Forelimb muscle (tissue), 1 donor: Measurements from ENCODE around the gene CNTRL. TPM values are rescaled to one million over a fixed set of nuclear protein-coding genes. Genes with fewer than 3 reads are reported as not detected.

ENCODE experiments used
- DNase-seq: peaks from one replicate; pipeline ENCODE4 v3.0.0-alpha.2; 2013; ENCODE audit warnings: low read depth
- polyA plus RNA-seq: library from polyadenylated mRNA; unstranded; fragments of 120-200 nt; gene quantifications from one replicate; pipeline ENCODE4 v1.2.1, GENCODE V29; 2013; ENCODE audit not compliant: insufficient read length

The CNTRL gene
- polyA plus RNA-seq, 1 donor = 17.8 TPM

DNA sequence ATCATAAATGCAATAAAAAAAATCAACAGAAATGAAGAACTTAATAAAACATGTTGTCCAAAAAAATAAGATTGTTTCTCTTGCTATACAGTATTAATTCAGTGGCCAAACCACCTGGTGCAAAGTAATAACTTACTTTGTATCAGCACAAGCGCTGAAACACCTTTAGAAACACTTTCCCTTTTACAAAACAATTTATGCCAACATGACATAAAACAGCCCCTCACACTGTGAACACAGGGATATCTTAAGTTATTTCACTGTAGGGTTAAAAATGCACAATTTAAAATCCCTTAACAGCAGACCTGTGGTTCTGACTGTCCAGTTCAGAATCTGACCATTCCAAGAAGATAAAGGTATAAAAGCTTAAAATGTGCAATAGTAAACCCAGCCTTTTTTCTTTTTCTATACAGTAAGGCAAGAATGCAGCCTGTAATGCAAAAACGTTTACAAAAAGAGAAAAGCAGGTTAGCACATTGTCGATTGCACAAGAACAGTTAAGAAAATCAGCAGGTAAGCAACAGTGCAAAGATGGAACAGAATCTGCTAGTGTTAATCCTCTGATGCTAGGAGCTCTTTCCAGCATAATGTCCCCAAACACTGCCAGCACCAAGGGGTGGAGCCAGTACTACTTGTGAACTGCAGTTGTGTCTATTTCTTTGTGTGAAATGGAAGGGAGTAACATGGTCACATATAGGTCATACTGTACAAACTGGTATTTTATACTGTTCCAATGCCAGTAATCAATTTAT is 105.4 kb downstream of the CNTRL start:
- DNase-seq = no peak

DNA sequence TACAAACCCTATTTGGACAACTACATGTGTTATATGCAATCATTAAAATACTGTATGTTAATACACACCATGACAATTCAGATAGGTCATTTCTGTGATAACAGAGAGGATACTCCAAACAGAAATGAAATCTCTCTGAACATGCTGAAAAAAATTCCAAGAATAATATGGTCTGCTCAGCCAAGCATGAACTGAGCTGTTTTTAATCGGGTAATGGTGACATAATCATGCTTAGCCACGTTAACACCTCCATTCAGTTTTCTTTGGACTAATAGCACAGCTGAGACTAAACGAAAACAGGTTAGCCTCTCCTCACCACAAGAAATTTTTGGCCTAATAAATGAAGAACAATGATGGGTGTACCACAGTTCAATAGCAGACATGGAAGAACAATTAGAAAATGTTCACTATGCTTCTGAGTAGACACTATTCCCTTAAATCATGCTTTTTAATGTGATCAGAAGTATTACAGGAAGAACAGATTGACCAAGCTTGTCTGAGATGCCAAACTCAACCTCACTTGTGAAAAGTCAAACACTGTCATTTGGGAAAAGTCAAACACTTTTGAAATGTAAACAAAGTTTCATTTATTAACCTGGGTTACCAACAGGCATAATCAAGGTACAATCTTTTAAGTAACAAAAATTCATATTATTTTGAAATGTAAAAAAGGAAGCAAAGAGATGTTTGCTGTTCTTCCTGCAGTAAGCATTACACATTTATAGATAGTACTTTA is 107.5 kb downstream of the CNTRL start:
- no peak for DNase-seq

DNA sequence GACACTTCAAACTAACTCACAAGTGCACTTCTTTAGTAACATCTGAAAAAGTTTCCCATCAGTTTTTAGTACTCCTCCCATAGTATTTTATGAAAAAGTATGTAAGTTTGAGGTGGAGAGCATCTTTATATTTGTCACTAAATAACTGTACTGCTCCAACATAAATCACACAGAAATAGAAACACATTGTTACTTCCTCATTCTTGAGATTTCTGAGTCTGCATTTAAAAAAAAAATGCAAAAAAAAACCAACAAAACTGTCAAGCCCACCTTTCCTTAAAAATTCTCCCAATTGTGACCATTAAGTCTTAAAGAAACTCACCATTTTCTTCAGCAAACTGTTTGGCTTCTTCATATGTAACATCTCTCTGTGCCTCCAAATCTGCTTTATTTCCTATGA is 108.2 kb downstream of the CNTRL start:
- no peak for DNase-seq

DNA sequence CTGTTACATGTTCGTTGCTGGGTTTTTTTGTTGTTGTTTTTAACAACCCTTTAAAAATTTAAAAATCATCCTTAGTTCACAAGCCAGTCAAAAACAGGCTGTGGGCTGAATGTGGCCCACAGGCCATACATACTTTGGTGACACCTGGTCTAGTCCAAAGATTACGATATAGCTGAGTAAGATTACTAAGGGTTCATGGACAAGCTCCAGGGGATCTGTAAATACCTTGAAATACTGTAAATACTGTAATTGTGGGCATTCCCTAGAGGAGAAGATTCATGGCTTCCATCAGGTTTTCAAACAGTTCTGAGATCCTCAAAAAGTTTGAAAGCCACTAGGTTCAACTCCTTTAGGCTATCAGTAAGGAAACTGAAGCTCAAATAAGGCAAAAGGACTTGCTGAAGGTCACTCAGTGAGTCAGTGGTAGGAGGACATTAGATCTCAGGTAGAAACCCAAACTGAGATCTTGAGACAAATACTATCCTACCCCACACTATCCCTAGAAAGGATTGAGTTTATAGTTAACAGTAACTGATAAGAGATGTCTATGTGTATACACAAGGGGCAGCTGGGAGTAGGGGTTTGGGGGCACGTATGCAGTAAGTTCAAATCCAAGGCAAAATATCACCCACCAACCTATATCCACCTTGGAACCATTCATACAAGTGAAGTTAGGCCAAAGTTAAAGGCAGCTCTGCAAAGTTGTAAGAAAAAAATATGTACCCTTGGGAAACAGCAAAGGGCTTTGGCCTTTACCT is 109.1 kb downstream of the CNTRL start:
- DNase-seq = no peak

DNA sequence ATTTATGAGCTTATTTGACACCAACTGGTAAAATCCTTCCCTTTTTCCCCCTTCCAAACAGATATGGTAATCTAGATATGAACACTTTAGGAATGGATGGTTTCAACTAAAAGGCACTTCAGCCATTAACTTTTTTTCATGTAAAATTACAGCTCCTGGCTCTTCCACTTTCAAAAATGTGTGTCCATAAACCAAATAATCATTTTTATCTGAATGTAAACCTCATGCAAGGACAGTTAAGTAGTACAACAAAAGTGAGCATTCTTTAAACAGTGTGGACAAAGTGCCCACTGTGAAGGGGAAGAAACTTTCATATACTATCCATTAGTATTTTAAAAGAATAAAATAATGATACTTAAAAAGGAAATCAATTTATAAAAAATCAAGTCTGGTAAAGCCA is 109.7 kb downstream of the CNTRL start:
- DNase-seq = no peak

DNA sequence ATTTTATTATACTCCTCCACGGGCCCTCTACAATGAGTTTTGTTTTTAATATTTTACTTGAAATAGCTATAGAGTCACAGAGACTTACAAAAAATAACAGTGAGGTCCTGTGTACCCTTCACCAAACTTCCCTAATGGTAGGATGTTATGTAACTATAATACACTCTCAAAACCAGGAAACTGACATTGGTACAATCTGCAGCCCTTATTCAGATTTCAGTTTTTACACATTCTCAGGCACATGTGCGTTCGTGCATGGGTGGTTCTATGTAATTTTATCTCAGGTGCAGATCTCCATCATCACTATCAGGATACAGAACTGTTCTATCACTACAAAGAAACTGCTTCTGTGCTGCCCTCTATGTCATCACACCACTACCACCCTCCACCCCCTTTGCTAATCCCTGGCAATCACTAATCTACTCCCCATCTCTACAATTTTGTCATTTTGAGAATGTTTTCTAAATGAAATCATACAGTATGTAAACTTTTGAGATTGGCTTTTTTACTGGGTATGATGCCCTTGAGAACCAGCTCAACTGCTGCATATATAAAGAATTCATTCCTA is 110.5 kb downstream of the CNTRL start:
- DNase-seq = no peak

DNA sequence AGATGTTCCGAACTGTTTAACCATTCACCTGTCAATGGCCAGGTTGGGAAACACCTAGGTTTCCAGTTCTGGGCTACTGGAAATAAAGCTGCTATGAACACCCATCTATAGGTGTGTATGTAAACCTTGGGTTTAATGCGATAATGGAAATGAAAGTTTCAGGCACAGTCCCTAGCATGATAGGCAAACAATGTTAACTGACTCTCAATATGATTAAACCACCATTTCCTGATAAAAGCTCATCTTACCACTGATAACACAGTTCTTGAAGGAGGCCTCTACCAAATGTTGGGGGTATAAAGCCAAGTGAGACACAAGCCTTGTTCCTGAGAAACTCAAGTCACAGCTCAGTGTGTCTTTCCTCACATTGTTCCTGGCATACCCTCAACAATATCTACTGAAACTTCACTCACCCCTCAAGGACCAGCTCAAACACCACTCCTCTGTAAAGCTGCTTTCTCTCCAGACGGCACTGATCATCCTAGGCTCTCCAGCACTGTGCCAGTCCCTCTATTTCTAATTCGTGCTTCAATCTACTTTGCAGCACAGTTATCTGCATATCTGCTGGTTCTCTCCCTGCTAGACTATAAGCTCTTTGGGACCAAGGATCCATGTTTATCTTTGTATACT is 111.1 kb downstream of the CNTRL start:
- no peak for DNase-seq

DNA sequence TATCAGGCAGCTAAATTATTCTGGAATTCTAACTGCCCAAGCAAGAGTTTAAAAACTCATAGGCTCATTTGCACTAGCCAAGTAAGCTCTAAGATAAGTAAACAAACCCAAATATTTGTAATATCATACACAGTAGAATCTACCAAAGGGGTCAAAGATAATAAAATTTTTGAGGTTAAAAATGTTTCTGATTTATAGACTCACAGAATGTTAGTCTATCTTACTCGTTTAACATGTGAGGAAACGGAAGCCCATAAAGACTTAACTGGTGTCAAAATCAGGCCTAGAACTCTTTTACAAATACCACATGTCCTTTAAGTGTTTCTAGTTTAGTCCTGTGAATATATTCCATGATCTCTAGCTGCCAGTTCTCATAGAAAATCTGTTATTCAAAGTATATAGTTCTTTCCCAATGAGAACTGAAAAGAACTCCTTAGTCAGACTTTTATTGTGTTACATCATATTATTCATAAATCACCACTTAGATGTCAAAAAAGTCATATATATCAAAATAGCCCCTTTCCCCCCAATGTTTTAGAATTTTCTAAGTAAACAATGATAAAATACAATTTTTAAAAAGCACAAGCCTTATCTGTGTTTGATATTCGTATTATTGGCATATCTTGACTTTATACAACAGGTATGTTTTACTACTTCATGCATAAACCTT is 113.0 kb downstream of the CNTRL start:
- DNase-seq = no peak

DNA sequence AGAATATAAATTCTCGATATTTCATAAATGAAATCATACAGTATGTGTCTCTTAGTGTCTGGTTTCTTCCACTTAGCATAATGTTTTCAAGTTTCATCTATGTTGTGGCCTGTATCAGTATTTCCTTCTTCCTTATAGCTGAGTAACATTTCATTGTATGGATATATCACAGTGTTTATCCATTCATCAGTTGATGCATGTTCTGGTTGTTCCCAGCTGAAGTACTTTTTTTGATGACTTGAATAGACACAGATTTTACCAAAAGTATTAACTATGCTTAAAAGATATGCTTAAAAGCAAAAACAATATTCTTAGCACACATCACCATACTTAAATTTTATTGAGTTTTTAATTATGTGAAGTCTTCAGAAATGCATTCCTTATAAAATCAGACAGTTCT is 114.3 kb downstream of the CNTRL start:
- DNase-seq = no peak

DNA sequence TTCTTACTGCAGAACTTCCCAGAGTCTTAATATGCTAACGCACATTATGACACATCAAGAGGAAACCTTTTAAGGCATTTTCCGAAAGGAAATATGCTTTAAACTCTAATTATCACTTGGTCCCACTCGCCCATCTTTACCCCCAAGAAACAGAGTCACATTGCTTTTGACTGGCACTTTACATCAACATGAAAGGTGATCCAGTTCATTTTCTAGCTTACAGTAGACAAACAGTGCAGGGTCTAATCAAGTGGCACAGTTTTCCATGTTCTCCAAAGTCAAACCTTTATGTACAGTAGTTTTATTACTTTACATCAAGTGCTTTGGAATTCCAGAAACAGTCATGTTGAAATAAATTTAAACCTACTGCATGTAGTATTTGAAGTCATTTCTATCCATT is 114.9 kb downstream of the CNTRL start:
- no peak for DNase-seq

DNA sequence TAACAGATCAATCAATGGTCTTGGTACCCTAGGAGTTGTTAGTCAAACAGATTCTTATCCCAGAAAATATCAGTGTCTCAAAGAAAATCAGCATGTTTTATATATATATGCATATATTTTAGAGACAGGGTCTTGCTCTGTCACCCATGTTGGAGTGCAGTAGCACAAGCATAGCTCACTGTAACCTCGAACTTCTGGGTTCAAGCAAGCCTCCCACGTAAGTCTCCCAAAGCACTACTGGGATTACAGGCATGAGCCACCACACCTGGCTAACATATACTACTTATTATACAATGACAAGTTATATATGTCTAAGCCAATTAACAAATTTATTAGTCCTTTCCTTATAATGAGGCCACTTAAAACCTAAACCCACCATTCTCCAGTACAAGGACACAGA is 116.5 kb downstream of the CNTRL start:
- DNase-seq = no peak

DNA sequence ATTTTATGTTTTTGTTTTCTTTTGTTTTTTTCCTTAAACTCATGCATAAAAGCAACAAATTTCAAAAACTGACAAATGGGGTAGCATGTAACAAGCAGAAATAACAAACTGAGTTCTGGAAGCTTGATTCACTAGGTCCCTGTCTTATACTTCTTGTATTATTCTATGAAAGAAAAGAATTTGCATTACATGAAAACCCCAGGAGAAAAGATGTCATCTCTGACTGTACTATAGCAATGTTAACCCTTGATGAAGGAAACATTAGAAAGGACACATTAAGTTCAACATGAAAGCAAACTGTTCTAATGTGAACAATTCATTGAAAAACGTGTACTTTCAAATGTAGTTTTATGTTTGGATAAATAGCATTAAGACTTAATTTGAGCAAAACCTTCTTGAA is 117.8 kb downstream of the CNTRL start:
- no peak for DNase-seq

DNA sequence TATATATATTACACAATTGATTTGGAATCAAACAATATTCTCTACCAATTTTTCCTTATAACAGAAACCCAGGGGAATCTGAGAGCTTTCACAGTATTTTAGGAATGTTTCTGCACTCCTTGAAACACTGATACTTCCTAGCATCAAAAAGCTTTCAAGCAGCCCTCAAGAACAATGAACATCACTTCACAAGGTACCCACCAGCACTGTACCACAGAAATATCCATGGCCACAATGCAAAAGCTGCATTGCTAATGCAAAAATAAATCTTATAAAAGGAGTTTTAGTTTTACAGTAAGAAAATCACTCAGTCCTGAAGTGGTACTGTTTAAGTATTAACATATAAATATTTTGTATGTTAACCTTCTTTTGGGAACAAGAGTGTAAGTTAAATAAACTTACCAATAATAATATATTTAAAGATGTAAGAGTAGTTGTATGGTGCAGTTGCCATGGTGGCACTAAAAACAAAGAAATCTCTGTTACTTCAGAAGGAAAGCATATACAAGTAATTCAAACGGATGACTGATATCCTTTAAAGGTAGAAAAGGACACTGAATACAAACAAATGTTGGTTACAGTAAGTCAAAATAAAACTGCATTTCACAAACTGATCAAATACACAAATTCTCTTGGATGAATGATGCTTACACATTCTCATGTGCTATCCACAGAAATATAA is 118.3 kb downstream of the CNTRL start:
- no peak for DNase-seq

DNA sequence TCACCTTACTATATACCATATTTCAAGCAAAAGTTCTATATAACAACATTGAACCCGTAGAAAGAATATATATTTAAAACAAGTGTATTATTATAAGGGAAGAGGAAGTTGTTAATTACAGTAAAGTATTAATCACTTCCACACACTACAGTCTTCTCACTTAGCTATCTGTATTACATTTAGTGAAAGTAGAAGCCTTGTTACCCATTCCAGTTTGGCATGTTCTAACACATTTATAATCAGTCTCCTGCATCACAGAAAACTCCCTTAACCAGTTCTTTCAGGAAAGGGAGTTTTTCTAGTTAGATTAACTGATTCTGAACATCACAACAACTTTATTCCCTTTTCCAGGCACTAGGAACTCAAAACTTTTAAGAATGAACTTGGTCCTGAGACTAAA is 120.0 kb downstream of the CNTRL start:
- DNase-seq = no peak

DNA sequence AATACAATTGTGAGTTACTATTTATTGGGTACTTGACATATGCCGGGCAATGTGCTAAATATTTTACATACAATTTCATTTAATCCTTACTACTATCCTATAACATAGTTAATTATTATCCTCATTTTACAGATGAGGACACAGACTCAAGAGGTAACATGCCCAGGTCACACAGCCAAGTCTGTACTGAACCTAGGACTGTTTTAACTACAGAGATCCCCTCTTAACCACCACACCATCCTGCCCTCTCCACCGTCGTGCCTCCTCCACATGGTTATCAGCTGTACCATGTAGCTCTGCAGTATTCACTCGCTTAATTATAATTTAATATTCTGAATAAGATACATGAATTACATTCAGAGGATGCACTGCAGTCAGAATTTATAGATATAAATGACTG is 121.6 kb downstream of the CNTRL start:
- no peak for DNase-seq

DNA sequence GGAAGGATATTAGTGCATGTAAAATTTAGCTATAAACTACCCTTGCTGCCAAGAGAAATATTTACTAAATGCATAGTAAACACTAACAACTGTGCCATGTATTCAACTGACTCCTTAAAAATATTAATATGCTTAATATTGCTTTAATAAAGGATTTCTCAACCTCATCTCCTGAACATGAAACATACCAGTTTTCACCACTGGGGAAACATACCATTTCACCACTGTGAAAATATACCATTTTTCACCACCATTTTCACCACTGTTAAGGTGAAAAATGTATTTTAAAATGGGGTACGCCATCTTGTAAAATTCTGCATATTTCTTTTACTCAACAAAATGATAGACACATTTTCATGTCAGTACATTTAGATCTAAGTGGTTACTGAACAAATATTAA is 122.4 kb downstream of the CNTRL start:
- DNase-seq = no peak

DNA sequence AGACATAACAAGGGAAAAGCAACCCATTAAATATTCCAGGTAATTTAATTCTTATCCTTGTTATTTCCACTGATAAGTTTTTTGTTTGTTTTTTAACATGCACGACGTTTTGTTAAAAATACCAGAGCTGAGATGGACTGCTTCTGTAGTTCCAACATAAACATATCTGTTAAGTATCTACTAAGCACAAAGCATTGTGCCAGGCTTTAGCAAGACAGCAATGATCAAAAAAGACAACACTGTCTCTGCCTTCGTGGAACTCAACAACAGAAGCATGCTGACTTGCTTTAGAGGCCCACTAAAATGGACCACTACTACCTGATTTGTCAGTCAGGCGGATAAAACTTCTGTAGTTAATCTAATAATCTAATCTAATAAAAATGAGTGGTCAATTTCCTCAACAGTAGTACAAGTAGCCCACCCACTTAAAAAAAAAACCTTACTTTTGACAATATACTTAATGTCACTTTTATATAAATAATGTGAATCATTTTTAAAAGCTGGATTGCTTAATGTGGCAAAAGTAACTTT is 123.8 kb downstream of the CNTRL start:
- DNase-seq = no peak

DNA sequence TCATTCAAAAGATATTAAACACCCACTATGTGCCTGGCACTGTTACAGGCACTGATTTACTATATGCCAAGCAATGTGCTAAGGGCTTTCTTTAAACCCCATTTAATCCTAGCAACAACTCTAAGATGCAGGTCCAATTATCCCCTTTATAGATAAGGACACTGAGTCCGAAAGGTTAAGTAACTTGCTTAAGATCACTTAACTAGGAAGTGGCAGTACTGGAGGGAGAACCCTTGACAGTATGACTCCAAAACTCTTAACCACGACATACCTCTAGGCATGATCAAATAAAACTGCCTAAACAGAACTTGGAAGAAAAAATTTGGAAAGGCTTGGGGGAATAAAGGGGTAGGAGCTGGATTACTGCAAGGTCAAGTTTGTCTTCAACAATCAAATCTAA is 125.2 kb downstream of the CNTRL start:
- no peak for DNase-seq

DNA sequence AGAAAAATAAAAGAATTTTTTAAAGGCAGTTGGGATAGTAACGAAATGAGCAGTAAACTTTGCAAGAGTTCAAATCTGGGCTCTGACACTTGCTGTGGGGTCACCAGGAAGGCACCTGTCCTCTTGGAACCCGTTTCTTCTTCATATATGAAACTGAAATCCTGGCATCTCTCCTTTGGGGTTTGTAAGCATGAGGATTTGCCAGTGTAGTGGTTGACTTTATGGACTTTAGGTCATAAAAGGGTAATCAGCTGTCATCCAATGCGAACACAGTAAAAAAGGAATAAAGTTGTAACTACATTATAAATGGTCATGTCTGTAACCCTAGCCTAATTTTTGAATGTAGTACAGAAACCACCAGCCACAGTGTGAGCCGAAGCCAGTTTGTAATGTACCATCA is 125.6 kb downstream of the CNTRL start:
- no peak for DNase-seq

DNA sequence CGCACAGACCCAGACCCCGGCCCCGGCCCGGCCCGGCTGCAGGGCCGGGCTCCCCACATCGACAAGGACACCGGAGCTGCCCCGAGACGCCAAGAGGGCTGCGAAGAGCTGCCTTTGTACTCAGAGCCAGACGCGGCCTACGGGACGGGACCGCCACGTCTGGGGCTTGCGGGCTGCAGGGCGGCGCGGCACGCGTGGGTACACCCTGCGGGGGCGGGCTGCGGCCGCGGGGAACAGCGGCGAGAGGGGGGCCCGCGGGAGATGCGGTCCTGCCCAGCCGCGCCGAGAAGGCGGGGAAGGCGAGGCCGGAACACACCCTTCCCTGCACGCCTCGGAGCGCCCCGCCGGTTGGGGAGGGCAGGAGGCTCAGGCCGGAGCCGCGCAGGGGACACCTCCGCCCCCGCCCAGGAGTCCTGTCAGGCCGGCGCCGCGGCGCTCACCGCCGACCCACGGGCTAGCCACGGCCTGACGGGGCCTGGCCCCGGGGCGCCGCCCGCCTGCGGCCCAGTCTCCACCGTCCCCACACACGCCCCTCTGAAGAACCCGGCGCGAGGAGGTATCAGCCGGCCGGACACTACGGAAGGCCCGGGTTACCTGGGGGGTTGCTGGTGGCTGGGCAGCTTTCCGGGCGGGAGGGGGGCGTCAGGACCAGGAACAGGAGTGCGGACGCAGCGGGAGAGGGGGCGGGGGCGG is 126.4 kb downstream of the CNTRL start:
- no peak for DNase-seq
